ENCODE measurements around the gene MAT2A. TPM values are rescaled to one million over a fixed set of nuclear protein-coding genes. Genes with fewer than 3 reads are reported as not detected.

MAT2A gene
- total and polyA plus RNA-seq, 2 donors (not counting 1 experiment from before 2014, with no cell fraction given): 133 to 177 TPM

- CTCF ChIA-PET: interaction anchor here (2.5 kb wide), 1 partner anchor 10 kb away, joined by 11 read pairs; the partner anchor contains the start of gene RNF181
- Histone ChIP-seq H2AFZ (ENCODE audit: insufficient read depth, low read depth, low read length, poor library complexity, severe bottlenecking) (peak overlapping the region; percentile 80), H3K9ac (ENCODE audit: low read length) (peak overlapping the region; percentile 68), H3K4me1 (ENCODE audit: control insufficient read depth in 2 of 2, insufficient read depth in 2 of 2, low read length in 2 of 2) (peaks cover 25 to 41% of the 10 kb centered on the region in 2 donors), H4K20me1 (ENCODE audit: control insufficient read depth, insufficient read depth, low read length, poor library complexity, severe bottlenecking) (peaks cover 4% of the 10 kb centered on the region), H3K9me3 (ENCODE audit: control extremely low read depth in 1 of 3, control insufficient read depth in 2 of 3, insufficient read depth in 1 of 3, low read length in 2 of 3) (no peaks in the 10 kb centered on the region), H3K27me3 (replicated peaks in 1 of 4; ENCODE audit: control extremely low read depth in 1 of 4, control insufficient read depth in 3 of 4, insufficient read depth in 4 of 4, low read length in 3 of 4) (no peaks in the 10 kb centered on the region), H3K36me3 (replicated peaks in 1 of 2; ENCODE audit: control extremely low read depth in 1 of 2, control insufficient read depth in 1 of 2, extremely low read depth in 1 of 2, insufficient read depth in 2 of 2, low read length in 1 of 2) (peaks cover 0 to 22% of the 10 kb centered on the region in 2 experiments), H3K4me2 (replicated peaks; ENCODE audit: low read depth, low read length, poor library complexity, severe bottlenecking) (peak overlapping the region; percentile 89), H3K27ac (ENCODE audit: low read length in 2 of 2) (peak overlapping the region in 1 of 2 donors; percentile 64), H3K79me2 (ENCODE audit: control insufficient read depth, insufficient read depth, low read length) (peaks cover 27% of the 10 kb centered on the region), H3K4me3 (ENCODE audit: control extremely low read depth in 1 of 5, extremely low read depth in 1 of 5, insufficient read depth in 1 of 5, low read depth in 2 of 5, low read length in 4 of 5) (peak overlapping the region; percentile 34 to 70 (median 61))
- no peaks in the 10 kb centered on the region for H3K27me3 Mint-ChIP-seq
- peak overlapping the region; percentile 90 for H3K27ac Mint-ChIP-seq
- peaks cover 49% of the 10 kb centered on the region for H3K4me1 Mint-ChIP-seq
- intact Hi-C loops (cut with micrococcal nuclease): loop anchor here (1.0 kb wide), 1 partner anchor 47 kb away; no protein-coding TSS in a partner anchor
- TF ChIP-seq EZH2 (IDR thresholded peaks at IDR 0.05; ENCODE audit: borderline replicate concordance, insufficient read depth, low read depth, low read length, poor library complexity, severe bottlenecking) (no peak), CTCF (IDR thresholded peaks at IDR 0.05) (no peak)
- no peaks in the 10 kb centered on the region for H3K9me3 Mint-ChIP-seq (ENCODE audit: insufficient read depth)
- POLR2A ChIA-PET: interaction anchor here (0.5 to 1.9 kb wide), 3 partner anchors 11 to 13 kb away, joined by 4 to 8 read pairs (median 6); partner anchors contain the start of gene RNF181
- peak; percentile 26 for ATAC-seq (ENCODE audit: low read depth)
- peak; percentile 43 for DNase-seq
- H3K4me3 Mint-ChIP-seq: peak overlapping the region; percentile 90
- WGBS (ENCODE audit: insufficient coverage): 16% methylated on average over 5 of the region's 9 CpGs
Observed at GRCh38 chr2:85584857-85585780, 46.2 kb downstream of the MAT2A start.

Measured in B cell (primary cell).